MCF 10A (cell line): ENCODE data around the gene MAST2. TPM values are rescaled to one million over a fixed set of nuclear protein-coding genes. Genes with fewer than 3 reads are reported as not detected.
"Not testable (repeated sequence)": the region's sequence is repeated elsewhere in the genome, so short reads cannot be mapped to it uniquely, and the experiment has no call there.

Experiments used
- BruUV-seq: library from RNA; stranded (reverse); fragments of 400-500 nt; replicated peaks from 2 replicates; lab custom pipeline; 2021; lab: Mats Ljungman, UMichigan
- CTCF ChIA-PET: fragments of 300-600 bp; sonication (Branson Sonifier 250); formaldehyde crosslinking; extraction: SDS; loops from one replicate; lab custom pipeline; 2021; ENCODE audit warnings: antibody characterized with exemption, inconsistent platforms; lab: Yijun Ruan, JAX
- POLR2A ChIA-PET: fragments of 300-600, 350-650 bp; sonication (Branson Sonifier 250); formaldehyde crosslinking; extraction: SDS; loops from one replicate; lab custom pipeline; 2020; ENCODE audit warnings: antibody characterized with exemption, inconsistent platforms; lab: Yijun Ruan, JAX
- DNase-seq: peaks from one replicate; pipeline ENCODE4 v3.0.0-alpha.2; 2018; ENCODE audit not compliant: unreplicated experiment
- H3K27ac Mint-ChIP-seq: one replicate; pipeline ENCODE4 v1.8.0; 2022; ENCODE audit warnings: mild to moderate bottlenecking, low read depth, mixed read lengths; ENCODE audit not compliant: unreplicated experiment
- H3K27me3 Mint-ChIP-seq: one replicate; pipeline ENCODE4 v1.8.0; 2022; ENCODE audit warnings: mixed read lengths; ENCODE audit not compliant: insufficient read depth, unreplicated experiment
- H3K36me3 Mint-ChIP-seq: one replicate; pipeline ENCODE4 v1.8.0; 2022; ENCODE audit warnings: mild to moderate bottlenecking, moderate library complexity, mixed read lengths; ENCODE audit not compliant: insufficient read depth, unreplicated experiment
- H3K4me1 Mint-ChIP-seq: one replicate; pipeline ENCODE4 v1.8.0; 2022; ENCODE audit warnings: mixed read lengths; ENCODE audit not compliant: insufficient read depth, unreplicated experiment
- H3K4me3 Mint-ChIP-seq: one replicate; pipeline ENCODE4 v1.8.0; 2022; ENCODE audit warnings: mild to moderate bottlenecking, moderate library complexity, mixed read lengths; ENCODE audit not compliant: unreplicated experiment
- H3K9me3 Mint-ChIP-seq: one replicate; pipeline ENCODE4 v1.8.0; 2022; ENCODE audit warnings: mixed read lengths; ENCODE audit not compliant: unreplicated experiment
- CTCF ChIP-seq: fragments of 200-600 bp; IDR thresholded peaks from one replicate; pipeline ENCODE4 v1.8.0; 2022; ENCODE audit warnings: antibody characterized with exemption, mild to moderate bottlenecking; ENCODE audit not compliant: unreplicated experiment
- intact Hi-C: fragments of 100-400 bp; cut with micrococcal nuclease; formaldehyde crosslinking; loops from 2 replicates; pipeline ENCODE4 v1.14.1; 2022
- total RNA-seq: library from RNA; stranded (reverse); gene quantifications from 2 replicates; pipeline ENCODE4 v1.2.3, GENCODE V29; 2022

Gene MAST2
- total RNA-seq, 1 experiment from 2014 or later, result 33.3 TPM

GRCh38 chr1:46053734-46054133 is 250.3 kb downstream of the MAST2 start:
- no TSS peak for BruUV-seq
- TF ChIP-seq CTCF, result no peak
- Mint-ChIP-seq H3K9me3 (no peaks in the 10 kb centered on the region), H3K36me3 (peaks cover 7% of the 10 kb centered on the region), H3K27ac (no peak overlapping the region), H3K27me3 (no peaks in the 10 kb centered on the region), H3K4me3 (no peak overlapping the region), H3K4me1 (peaks cover 5% of the 10 kb centered on the region)
- intact Hi-C loops, result no loop called here
- CTCF ChIA-PET, result interaction anchor here (0.9 to 1.5 kb wide), 2 partner anchors 10 to 17 kb away, joined by 3 read pairs; no protein-coding TSS in a partner anchor
- POLR2A ChIA-PET, result interaction anchor here (1.2 kb wide), 1 partner anchor 19 kb away, joined by 3 read pairs; no protein-coding TSS in a partner anchor
- DNase-seq, result no peak

DNA sequence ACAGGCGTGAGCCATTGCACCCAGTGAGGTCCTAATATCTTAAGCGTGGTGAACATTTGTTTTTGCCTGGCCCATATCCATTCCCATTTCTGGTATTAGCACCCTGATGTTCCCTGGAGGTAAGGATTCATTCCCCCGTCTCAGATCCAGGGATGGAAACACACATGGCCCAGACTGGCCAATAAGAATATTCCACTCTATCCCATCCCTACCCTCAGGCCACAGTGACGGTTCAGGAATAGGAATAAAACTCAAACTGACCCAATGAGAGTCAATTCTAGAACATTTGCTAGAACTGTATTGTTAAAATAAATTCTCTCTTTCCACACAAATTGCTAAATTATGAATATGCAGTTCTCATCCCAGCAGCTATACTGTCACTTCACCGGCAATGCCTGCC is 252.9 kb downstream of the MAST2 start:
- BruUV-seq, result no TSS peak
- intact Hi-C loops, result no loop called here
- peaks cover 5% of the 10 kb centered on the region for H3K4me1 Mint-ChIP-seq
- H3K27me3 Mint-ChIP-seq, result no peaks in the 10 kb centered on the region
- POLR2A ChIA-PET, result no interaction called here
- peaks cover 7% of the 10 kb centered on the region for H3K36me3 Mint-ChIP-seq
- CTCF ChIA-PET, result no interaction called here
- DNase-seq, result no peak
- no peak overlapping the region for H3K4me3 Mint-ChIP-seq
- H3K9me3 Mint-ChIP-seq, result no peaks in the 10 kb centered on the region
- TF ChIP-seq CTCF, result no peak
- no peak overlapping the region for H3K27ac Mint-ChIP-seq

DNA sequence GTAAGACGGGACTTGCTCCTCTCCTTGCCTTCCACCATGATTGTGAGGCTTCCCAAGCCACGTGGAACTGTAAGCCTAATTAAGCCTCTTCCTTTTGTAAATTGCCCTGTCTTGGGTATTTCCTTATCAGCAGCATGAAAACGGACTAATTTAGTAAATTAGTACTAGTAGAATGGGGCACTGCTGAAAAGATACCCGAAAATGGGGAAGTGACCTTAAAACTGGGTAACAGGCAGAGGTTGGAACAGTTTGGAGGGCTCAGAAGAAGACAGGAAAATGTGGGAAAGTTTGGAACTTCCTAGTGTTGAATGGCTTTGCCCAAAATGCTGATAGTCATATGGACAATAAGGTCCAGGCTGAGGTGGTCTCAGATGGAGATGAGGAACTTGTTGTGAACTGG is 253.8 kb downstream of the MAST2 start:
- H3K4me1 Mint-ChIP-seq, BruUV-seq, CTCF ChIA-PET, H3K9me3 Mint-ChIP-seq, H3K36me3 Mint-ChIP-seq, intact Hi-C loops, H3K27me3 Mint-ChIP-seq, H3K4me3 Mint-ChIP-seq, POLR2A ChIA-PET, DNase-seq, H3K27ac Mint-ChIP-seq: not testable (repeated sequence)

GRCh38 chr1:46057781-46058180 is 254.4 kb downstream of the MAST2 start:
- POLR2A ChIA-PET, result no interaction called here
- H3K27ac Mint-ChIP-seq, result no peak overlapping the region
- no peak overlapping the region for H3K4me3 Mint-ChIP-seq
- no peaks in the 10 kb centered on the region for H3K9me3 Mint-ChIP-seq
- peaks cover 5% of the 10 kb centered on the region for H3K4me1 Mint-ChIP-seq
- CTCF ChIA-PET, result no interaction called here
- intact Hi-C loops, result no loop called here
- TF ChIP-seq CTCF, result no peak
- H3K36me3 Mint-ChIP-seq, result peaks cover 7% of the 10 kb centered on the region
- DNase-seq, result no peak
- no peaks in the 10 kb centered on the region for H3K27me3 Mint-ChIP-seq
- no TSS peak for BruUV-seq

GRCh38 chr1:46058936-46059335 is 255.5 kb downstream of the MAST2 start:
- no peak overlapping the region for H3K4me3 Mint-ChIP-seq
- H3K9me3 Mint-ChIP-seq, result no peaks in the 10 kb centered on the region
- no peak for DNase-seq
- no peak for TF ChIP-seq CTCF
- no TSS peak for BruUV-seq
- H3K27ac Mint-ChIP-seq, result no peak overlapping the region
- no peaks in the 10 kb centered on the region for H3K27me3 Mint-ChIP-seq
- H3K36me3 Mint-ChIP-seq, result peaks cover 7% of the 10 kb centered on the region
- CTCF ChIA-PET, result no interaction called here
- POLR2A ChIA-PET, result no interaction called here
- intact Hi-C loops, result no loop called here
- peaks cover 5% of the 10 kb centered on the region for H3K4me1 Mint-ChIP-seq
